Fibroblast of skin of abdomen (primary cell): Measurements from ENCODE around the gene RAPGEF4.
"Not testable (repeated sequence)": the region's sequence is repeated elsewhere in the genome, so short reads cannot be mapped to it uniquely, and the experiment has no call there.

ENCODE experiments used
- DNase-seq: peaks from one replicate; pipeline ENCODE4 v3.0.0-alpha.2; 2013

Gene RAPGEF4

GRCh38 chr2:172726172-172726735, 9.4 kb upstream of the RAPGEF4 start:
- DNase-seq, result peak; percentile 32

GRCh38 chr2:172730411-172730810, 5.2 kb upstream of the RAPGEF4 start:
- DNase-seq, result no peak

- peak; percentile 34 for DNase-seq
Observed at GRCh38 chr2:172734711-172735581, 699 bp upstream of the RAPGEF4 start.

GRCh38 chr2:172736424-172737174, 954 bp downstream of the RAPGEF4 start:
- no peak for DNase-seq

- peak; percentile 19 for DNase-seq
Observed at GRCh38 chr2:172739661-172740266, 4.1 kb downstream of the RAPGEF4 start.

- DNase-seq, result no peak
Observed at GRCh38 chr2:172740856-172741255, 5.2 kb downstream of the RAPGEF4 start.

GRCh38 chr2:172742931-172743540, 7.4 kb downstream of the RAPGEF4 start:
- DNase-seq, result no peak

GRCh38 chr2:172743898-172744297, 8.3 kb downstream of the RAPGEF4 start:
- no peak for DNase-seq

- peak; percentile 38 for DNase-seq
Observed at GRCh38 chr2:172745636-172746035, 10.0 kb downstream of the RAPGEF4 start.

GRCh38 chr2:172748543-172748942, 12.9 kb downstream of the RAPGEF4 start:
- DNase-seq, result not testable (repeated sequence)

- DNase-seq, result no peak
Observed at GRCh38 chr2:172749388-172749787, 13.7 kb downstream of the RAPGEF4 start.

GRCh38 chr2:172751564-172751963, 15.9 kb downstream of the RAPGEF4 start:
- DNase-seq, result no peak

- no peak for DNase-seq
Observed at GRCh38 chr2:172753610-172754009, 18.0 kb downstream of the RAPGEF4 start.

- DNase-seq, result no peak
Observed at GRCh38 chr2:172759441-172759840, 23.8 kb downstream of the RAPGEF4 start.

- no peak for DNase-seq
Observed at GRCh38 chr2:172761306-172761705, 25.7 kb downstream of the RAPGEF4 start.

- DNase-seq, result no peak
Observed at GRCh38 chr2:172762574-172762973, 26.9 kb downstream of the RAPGEF4 start.

GRCh38 chr2:172763079-172763478, 27.4 kb downstream of the RAPGEF4 start:
- no peak for DNase-seq

GRCh38 chr2:172765662-172766061, 30.0 kb downstream of the RAPGEF4 start:
- DNase-seq, result no peak

GRCh38 chr2:172768401-172768800, 32.8 kb downstream of the RAPGEF4 start:
- DNase-seq, result no peak

GRCh38 chr2:172769879-172770278, 34.2 kb downstream of the RAPGEF4 start:
- DNase-seq, result no peak

GRCh38 chr2:172770887-172771286, 35.2 kb downstream of the RAPGEF4 start:
- no peak for DNase-seq

GRCh38 chr2:172772633-172773032, 37.0 kb downstream of the RAPGEF4 start:
- DNase-seq, result peak; percentile 10

- DNase-seq, result no peak
Observed at GRCh38 chr2:172774302-172774701, 38.7 kb downstream of the RAPGEF4 start.
